Measurements from ENCODE around the gene SUMF1. TPM values are rescaled to one million over a fixed set of nuclear protein-coding genes. Genes with fewer than 3 reads are reported as not detected.

SUMF1 gene
- total RNA-seq, 1 donor from 2014 or later: 98.4 TPM

DNA sequence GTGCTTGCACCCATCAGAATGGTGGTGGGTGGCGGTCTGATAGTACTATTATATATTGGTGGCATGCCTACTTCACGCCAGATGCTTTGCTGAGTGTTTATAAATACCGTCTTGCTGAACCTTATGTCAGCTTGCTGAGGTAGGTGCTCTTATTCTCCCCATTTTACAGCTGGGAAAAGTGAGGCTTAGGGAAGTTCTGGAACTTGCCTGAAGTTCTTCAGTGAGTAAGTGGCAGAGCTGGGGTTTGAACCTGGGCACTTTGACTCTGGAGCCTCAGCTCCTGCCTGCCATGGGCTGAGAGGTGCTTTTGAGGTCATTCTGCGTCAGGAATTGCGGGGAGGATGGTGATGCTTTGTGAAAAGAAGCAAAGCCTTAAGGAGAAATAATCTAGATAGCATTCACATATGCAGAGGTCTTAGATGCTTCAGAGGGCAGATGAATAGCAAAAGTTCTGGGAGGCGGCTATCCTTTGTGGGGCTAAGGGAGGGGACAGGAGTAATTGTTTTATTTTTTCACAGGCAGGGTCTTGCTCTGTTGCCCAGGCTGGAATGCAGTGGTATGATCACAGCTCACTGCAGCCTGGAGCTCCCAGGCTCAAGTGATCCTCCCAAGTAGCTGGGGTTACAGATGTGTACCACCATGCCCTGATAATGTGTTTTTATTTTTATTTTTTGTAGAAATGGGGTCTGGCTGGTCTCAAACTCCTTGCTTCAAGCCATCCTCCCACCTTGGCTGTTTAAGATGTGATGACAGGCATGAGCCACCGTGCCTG is 44.6 kb upstream of the SUMF1 start:
- no peak overlapping the region for H3K27ac ChIP-seq
- no peaks in the 10 kb centered on the region for H3K27me3 ChIP-seq
- no peak for DNase-seq (ENCODE audit: low spot score in 2 of 2)
- intact Hi-C loops (cut with DNase I): no loop called here
- no peaks in the 10 kb centered on the region for H3K36me3 ChIP-seq
- H3K4me1 ChIP-seq: peaks cover 0 to 19% of the 10 kb centered on the region in 2 donors
- TF ChIP-seq, protein P1, sequence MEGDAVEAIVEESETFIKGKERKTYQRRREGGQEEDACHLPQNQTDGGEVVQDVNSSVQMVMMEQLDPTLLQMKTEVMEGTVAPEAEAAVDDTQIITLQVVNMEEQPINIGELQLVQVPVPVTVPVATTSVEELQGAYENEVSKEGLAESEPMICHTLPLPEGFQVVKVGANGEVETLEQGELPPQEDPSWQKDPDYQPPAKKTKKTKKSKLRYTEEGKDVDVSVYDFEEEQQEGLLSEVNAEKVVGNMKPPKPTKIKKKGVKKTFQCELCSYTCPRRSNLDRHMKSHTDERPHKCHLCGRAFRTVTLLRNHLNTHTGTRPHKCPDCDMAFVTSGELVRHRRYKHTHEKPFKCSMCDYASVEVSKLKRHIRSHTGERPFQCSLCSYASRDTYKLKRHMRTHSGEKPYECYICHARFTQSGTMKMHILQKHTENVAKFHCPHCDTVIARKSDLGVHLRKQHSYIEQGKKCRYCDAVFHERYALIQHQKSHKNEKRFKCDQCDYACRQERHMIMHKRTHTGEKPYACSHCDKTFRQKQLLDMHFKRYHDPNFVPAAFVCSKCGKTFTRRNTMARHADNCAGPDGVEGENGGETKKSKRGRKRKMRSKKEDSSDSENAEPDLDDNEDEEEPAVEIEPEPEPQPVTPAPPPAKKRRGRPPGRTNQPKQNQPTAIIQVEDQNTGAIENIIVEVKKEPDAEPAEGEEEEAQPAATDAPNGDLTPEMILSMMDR (IDR thresholded peaks at IDR 0.05): no peak
- H3K4me3 ChIP-seq: no peak overlapping the region
- H3K9me3 ChIP-seq: no peaks in the 10 kb centered on the region

DNA sequence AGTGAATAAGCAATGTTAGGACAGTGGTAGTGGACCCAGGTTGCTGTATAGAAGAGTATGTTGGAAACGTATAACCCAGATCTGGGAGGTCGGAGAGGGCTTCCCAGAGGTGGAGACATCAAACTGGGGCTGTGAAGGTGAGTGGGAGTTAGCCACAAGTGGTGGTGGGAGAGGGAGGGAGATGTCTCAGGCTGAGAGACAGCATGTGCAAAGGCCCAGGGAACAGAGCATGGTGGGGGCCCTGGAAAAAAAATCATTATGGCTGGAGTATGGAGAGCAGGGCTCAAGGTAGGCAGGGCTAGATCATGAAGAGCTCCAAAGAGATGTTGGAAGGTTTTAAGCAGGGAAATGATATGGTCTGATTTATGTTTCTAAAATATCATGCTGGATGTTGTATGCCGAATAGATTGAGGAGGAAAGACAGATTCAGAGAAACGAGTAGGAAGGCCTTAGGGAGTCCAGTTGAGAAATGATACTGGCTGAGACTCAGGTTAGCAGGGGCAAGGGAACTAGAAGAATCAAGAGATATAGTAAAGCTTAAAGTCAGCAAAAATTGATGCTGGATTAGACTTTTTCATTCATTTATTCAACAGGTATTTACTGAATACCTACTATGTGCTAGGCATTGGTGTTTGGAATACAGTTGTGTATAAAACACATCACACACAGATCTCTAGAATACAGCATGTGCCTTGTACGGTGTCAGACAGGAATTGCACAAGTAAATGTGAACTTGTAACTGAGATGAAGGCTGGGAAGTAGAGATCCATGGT is 43.1 kb upstream of the SUMF1 start:
- Histone ChIP-seq H3K9me3 (no peaks in the 10 kb centered on the region), H3K4me1 (peaks cover 6 to 23% of the 10 kb centered on the region in 2 donors), H3K27ac (no peak overlapping the region), H3K36me3 (no peaks in the 10 kb centered on the region), H3K4me3 (no peak overlapping the region), H3K27me3 (no peaks in the 10 kb centered on the region)
- intact Hi-C loops (cut with DNase I): no loop called here
- DNase-seq (ENCODE audit: low spot score in 2 of 2): no peak
- TF ChIP-seq, protein P1 (IDR thresholded peaks at IDR 0.05): no peak

DNA sequence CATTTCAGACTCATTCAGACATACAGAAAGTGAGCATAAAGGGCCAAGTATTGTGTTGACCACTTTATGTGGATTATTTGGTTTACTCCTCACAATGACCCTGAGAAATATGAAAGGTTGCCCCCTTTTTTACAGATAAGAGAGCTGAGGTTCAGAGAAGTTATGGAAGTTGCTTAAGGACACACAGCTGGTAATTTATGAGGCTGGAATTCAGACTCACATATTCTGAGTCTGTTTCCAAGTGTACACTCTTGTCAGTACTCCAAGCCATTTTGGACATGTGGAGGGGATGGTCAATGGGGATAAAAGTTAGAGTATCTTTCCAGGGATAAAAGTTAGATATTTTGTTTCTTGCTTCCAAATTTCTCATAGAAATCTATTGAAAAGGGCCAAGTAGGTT is 42.0 kb upstream of the SUMF1 start:
- no peak overlapping the region for H3K4me3 ChIP-seq
- no peaks in the 10 kb centered on the region for H3K9me3 ChIP-seq
- H3K4me1 ChIP-seq: peaks cover 10 to 25% of the 10 kb centered on the region in 2 donors
- DNase-seq (ENCODE audit: low spot score in 2 of 2): no peak
- no peaks in the 10 kb centered on the region for H3K36me3 ChIP-seq
- no peak overlapping the region for H3K27ac ChIP-seq
- intact Hi-C loops (cut with DNase I): no loop called here
- TF ChIP-seq, protein P1 (IDR thresholded peaks at IDR 0.05): no peak
- no peaks in the 10 kb centered on the region for H3K27me3 ChIP-seq

DNA sequence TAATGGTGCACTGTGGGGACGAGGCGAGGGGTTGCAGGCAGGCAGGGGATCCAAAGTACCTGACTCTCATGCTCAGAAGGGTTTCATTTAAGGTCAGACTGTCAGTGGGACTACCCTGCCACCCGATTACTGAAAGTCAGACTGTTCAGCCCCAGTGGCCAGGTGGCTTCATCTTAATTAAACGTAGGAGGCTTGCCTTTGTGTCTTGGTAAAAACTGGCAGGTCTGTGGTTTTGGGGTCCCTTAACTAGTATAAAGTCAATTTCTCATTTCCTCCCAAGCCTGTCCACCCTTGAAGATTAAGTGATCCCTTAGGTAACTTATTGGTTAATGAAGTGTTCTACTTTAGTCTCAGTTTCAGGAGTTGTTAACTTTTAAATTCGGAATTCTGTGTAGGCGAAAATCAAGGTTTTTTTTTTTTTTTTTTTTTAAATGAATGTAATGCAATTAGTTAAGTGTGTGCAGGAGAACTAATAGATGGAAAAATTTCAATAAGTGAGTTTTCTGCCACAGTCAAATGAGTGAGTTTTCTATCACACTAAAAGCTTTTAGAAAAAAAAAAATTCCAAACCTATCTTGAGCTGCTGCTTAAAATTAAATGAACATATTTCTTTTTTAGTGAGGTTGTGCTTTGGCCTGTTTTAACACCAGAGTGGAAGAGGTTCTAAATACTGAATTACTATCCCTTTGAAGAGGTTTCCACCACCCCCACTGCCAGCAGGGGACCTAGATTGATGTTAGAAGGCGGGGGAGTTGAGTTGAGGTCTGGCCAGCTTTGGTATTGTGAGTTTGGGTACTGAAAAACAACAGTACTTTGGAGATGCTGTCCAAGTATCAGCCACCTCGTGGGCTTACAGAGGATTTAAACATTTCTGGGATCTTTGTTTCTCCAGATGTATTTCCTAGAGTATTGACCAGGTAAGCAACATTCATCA is 41.2 kb upstream of the SUMF1 start:
- Histone ChIP-seq H3K36me3 (no peaks in the 10 kb centered on the region), H3K9me3 (no peaks in the 10 kb centered on the region), H3K27me3 (no peaks in the 10 kb centered on the region), H3K27ac (no peak overlapping the region), H3K4me3 (no peak overlapping the region), H3K4me1 (peaks cover 10 to 32% of the 10 kb centered on the region in 2 donors)
- TF ChIP-seq, protein P1 (IDR thresholded peaks at IDR 0.05): no peak
- intact Hi-C loops (cut with DNase I): no loop called here
- DNase-seq (ENCODE audit: low spot score in 2 of 2): no peak

DNA sequence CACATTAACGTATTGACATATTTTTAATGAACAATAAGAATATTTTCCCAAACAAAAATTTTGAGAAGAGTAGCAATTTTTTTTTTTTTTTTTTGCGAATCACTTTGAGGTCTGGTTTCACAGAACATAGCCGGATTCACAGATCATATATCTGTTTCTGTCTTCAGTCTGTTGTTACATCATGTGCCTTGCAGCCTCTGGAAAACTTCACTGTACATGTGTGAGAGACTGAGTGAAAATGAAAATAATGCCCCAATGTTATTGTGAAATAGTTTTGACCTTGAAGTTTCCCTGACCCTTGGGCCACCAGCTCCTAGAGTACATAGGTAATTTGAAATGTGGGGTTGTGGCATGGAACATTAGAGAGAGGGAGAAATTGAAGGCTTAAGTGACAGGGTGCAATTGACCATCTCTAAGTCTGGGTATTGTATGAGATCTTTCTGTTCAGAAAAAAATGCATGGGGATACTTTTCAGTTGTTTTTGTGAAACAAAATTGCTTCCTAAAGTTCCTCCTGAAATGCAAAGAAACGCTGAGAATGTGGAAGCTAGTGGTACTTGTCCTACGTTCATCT is 40.0 kb upstream of the SUMF1 start:
- Histone ChIP-seq H3K27me3 (no peaks in the 10 kb centered on the region), H3K9me3 (no peaks in the 10 kb centered on the region), H3K4me3 (no peak overlapping the region), H3K36me3 (no peaks in the 10 kb centered on the region), H3K27ac (no peak overlapping the region), H3K4me1 (peaks cover 10 to 33% of the 10 kb centered on the region in 2 donors)
- DNase-seq (ENCODE audit: low spot score in 2 of 2): no peak
- intact Hi-C loops (cut with DNase I): no loop called here
- TF ChIP-seq, protein P1 (IDR thresholded peaks at IDR 0.05): no peak

Data from ascending aorta (tissue), 2 donors.